ENCODE measurements around the gene FHL3. TPM values are rescaled to one million over a fixed set of nuclear protein-coding genes. Genes with fewer than 3 reads are reported as not detected.

FHL3 gene
- 10 to 100 TPM in 3 of 4 donors, 1 to 10 TPM in 1; 6.2 to 18.7 (median 12.4) TPM for total RNA-seq

GRCh38 chr1:38005195-38006007 lies at the start of gene FHL3:
Gene FHL3 (minus strand): TSS chr1:38005514. CDS start chr1:37999412, 6,102 bp downstream.
- Histone ChIP-seq H3K27ac (peak within 1 kb of the TSS; percentile 73 to 93 (median 87)), H3K9me3 (no peaks in the 10 kb centered on the region), H3K36me3 (no peaks in the 10 kb centered on the region), H3K27me3 (no peaks in the 10 kb centered on the region), H3K4me3 (peak within 1 kb of the TSS; percentile 56 to 85 (median 72)), H3K4me1 (peaks cover 23 to 57% (median 33%) of the 10 kb centered on the region in 3 donors)
- TF ChIP-seq CTCF (IDR thresholded peaks at IDR 0.05) (no peak), POLR2A (IDR thresholded peaks at IDR 0.05) (peak in 2 of 4 donors; percentile 47 to 58)
- intact Hi-C loops (cut with DNase I): no loop called here
- DNase-seq: no peak
- 48 to 54% methylated on average over 2 to 4 of the region's 83 CpGs for WGBS, 2 donors

GRCh38 chr1:38053416-38054091 lies 48.2 kb upstream of the FHL3 start:
- peaks cover 0 to 8% (median 0%) of the 10 kb centered on the region in 4 donors for H3K27me3 ChIP-seq
- H3K36me3 ChIP-seq: no peaks in the 10 kb centered on the region
- 41 to 78% methylated on average over 3 to 4 of the region's 7 CpGs for WGBS, 2 donors
- TF ChIP-seq CTCF (IDR thresholded peaks at IDR 0.05) (no peak), POLR2A (IDR thresholded peaks at IDR 0.05) (no peak)
- intact Hi-C loops (cut with DNase I): no loop called here
- H3K9me3 ChIP-seq: no peaks in the 10 kb centered on the region
- no peak overlapping the region for H3K4me3 ChIP-seq
- peaks cover 7 to 41% (median 12%) of the 10 kb centered on the region in 3 donors for H3K4me1 ChIP-seq
- no peak for DNase-seq
- peak overlapping the region in 1 of 4 donors; percentile 39 for H3K27ac ChIP-seq

GRCh38 chr1:38052750-38053415 lies 47.6 kb upstream of the FHL3 start:
- Histone ChIP-seq H3K27me3 (peaks cover 0 to 8% (median 0%) of the 10 kb centered on the region in 4 donors), H3K9me3 (no peaks in the 10 kb centered on the region), H3K4me3 (no peak overlapping the region), H3K4me1 (peaks cover 13 to 48% (median 15%) of the 10 kb centered on the region in 3 donors), H3K36me3 (no peaks in the 10 kb centered on the region), H3K27ac (peak overlapping the region in 2 of 4 donors; percentile 5 to 39)
- DNase-seq: no peak
- TF ChIP-seq POLR2A (IDR thresholded peaks at IDR 0.05): no peak
- TF ChIP-seq CTCF (IDR thresholded peaks at IDR 0.05): no peak
- intact Hi-C loops (cut with DNase I): no loop called here
- WGBS, 2 donors: 39 to 51% methylated on average over 3 of the region's 3 CpGs

- peaks cover 0 to 12% (median 0%) of the 10 kb centered on the region in 4 donors for H3K27me3 ChIP-seq
- no peak overlapping the region for H3K4me3 ChIP-seq
- no peak overlapping the region for H3K27ac ChIP-seq
- TF ChIP-seq POLR2A (IDR thresholded peaks at IDR 0.05) (no peak), CTCF (IDR thresholded peaks at IDR 0.05) (no peak)
- peaks cover 18 to 61% (median 24%) of the 10 kb centered on the region in 3 donors for H3K4me1 ChIP-seq
- no peaks in the 10 kb centered on the region for H3K9me3 ChIP-seq
- WGBS, 2 donors: 72 to 92% methylated on average over 4 to 9 of the region's 9 CpGs
- DNase-seq: no peak
- H3K36me3 ChIP-seq: no peaks in the 10 kb centered on the region
- intact Hi-C loops (cut with DNase I): no loop called here
Observed at GRCh38 chr1:38051079-38051543, 45.8 kb upstream of the FHL3 start.

Data from esophagus squamous epithelium (tissue), 5 donors.